Right ventricle myocardium inferior (tissue), 1 donor: ENCODE results near the gene FSTL4. TPM values are rescaled to one million over a fixed set of nuclear protein-coding genes. Genes with fewer than 3 reads are reported as not detected.

Experiments used
- ATAC-seq: fragments of 200-7000 bp; cut with Tn5 transposase; one replicate; pipeline ENCODE4 v1.9.1; 2020; ENCODE audit warnings: mild to moderate bottlenecking, moderate library complexity
- DNase-seq: peaks from one replicate; pipeline ENCODE4 v3.0.0; 2021; ENCODE audit errors: missing footprints
- intact Hi-C: fragments of 100-400 bp; cut with DNase I; formaldehyde crosslinking; loops from one replicate; pipeline ENCODE4 v1.11.0; 2022
- total RNA-seq: library from RNA; stranded (reverse); fragmentation: NEBNext Ultra II Directional; extraction: Animal tissue kit (Norgen Biotek cat#: 25700); gene quantifications from one replicate; pipeline ENCODE4 v1.2.1, GENCODE V29; 2021
- donor health status: DM: no; HTN: yes; CAD: no; lungs with severe emphysema.

FSTL4 gene
- total RNA-seq, 1 donor from 2014 or later: not detected

DNA sequence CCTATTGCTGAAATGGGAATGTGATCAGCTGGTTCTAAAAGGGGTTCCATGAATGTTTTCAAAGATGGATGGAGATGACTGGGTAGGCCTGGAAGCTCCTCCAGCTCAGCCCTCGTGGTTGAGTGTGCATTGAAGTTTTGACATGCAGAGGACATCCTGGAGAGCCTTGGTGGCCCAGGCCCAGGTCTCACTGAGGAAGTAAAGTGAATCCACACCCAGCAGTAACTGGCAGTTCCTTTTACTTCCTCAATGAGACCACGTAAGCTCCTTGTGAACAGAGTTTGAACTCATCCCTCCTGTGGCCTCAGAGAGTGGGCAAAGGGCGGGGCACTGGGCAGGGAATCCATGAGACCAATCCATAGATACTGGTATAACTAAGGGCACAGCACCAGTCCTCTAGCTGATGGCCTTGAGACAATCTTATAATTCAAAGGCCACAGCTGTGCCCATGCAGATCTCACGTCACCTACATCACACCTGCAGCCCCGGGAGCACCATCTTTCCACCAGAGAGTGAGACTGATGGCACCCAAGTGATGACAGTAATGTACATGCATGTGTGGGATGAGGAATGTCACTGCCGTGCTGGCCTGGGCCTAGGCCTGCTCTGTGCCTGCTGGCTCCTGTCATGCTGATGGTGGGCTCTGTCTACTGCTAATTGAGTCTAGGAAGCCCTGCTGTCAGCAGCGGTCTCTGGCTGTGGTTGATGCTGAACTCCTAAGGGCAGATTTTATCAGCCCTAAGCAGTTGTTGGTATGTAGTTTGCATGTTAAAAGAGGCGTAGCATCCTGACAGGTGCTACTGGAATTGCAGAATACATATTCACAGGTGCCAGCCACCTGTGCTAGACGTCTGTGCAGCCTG is 257.8 kb downstream of the FSTL4 start:
- intact Hi-C loops: no loop called here
- ATAC-seq (no peak), DNase-seq (no peak)

DNA sequence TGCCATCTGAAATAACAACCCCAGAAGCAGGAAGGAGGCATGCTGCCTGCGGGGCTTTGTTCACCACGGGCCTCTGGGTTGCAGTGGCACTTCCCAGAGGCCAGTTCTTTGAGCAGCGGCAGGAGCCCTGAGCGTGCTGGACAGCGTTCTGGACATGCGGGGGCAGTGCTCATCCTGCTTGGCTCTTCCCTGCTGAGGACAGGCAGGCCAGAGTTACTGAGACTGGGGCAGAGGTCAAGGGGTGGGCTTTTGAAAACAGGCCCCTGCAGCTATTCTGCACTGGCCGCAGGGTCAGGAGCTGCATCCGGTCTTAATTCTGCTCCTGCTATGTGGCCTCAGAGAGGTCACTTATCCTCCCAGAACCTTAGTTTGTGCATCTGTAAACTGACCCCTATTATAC is 258.6 kb downstream of the FSTL4 start:
- no peak for DNase-seq
- intact Hi-C loops: no loop called here
- no peak for ATAC-seq

- ATAC-seq (no peak), DNase-seq (no peak)
- intact Hi-C loops: no loop called here
These were observed 263.9 kb downstream of the FSTL4 start for GRCh38 chr5:133348406-133348805.

DNA sequence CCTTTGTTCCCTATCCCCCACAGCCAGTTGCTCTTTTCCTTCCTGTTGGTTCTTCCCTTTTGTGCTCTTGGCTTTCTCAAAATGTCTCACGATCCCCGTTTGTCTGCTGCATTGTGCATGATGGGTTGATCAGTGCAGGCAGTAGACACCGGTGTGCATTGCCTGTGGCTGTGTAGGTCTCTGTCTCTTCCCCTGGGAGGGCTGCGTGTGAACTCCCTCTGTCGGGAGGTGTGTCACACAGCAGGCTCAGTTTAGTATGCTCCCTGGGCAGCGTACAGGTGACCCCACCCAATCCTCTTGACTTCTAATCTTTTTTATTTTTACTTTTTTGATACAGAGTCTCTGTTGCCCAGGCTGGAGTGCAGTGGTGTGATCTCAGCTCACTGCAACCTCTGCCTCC is 265.3 kb downstream of the FSTL4 start:
- no peak for DNase-seq
- no peak for ATAC-seq
- intact Hi-C loops: no loop called here

DNA sequence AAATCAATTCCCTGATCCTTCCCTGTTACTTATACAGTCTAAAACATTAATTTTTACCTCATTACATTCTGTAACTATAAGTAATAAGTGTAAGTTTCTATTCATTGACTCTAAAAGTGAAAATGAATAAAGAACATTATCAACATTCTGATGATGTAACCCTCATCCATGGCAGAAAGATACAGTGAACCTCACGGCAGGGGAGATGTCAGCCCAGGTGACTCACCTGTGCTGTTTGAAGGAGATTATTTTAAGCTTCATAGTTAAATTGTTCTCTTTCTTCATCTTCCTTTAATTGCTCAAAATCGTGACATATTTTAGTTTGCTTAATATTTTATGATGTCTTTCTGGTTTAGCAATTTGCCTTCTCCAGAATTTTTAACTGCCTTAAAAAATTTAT is 268.1 kb downstream of the FSTL4 start:
- DNase-seq (no peak), ATAC-seq (no peak)
- intact Hi-C loops: no loop called here

- intact Hi-C loops: no loop called here
- ATAC-seq: no peak
- no peak for DNase-seq
These were observed 269.1 kb downstream of the FSTL4 start for GRCh38 chr5:133343196-133343595.

- ATAC-seq: no peak
- no peak for DNase-seq
- intact Hi-C loops: no loop called here
These were observed 270.2 kb downstream of the FSTL4 start for GRCh38 chr5:133341915-133342710.

GRCh38 chr5:133341296-133341695 is 271.0 kb downstream of the FSTL4 start:
- DNase-seq (no peak), ATAC-seq (no peak)
- intact Hi-C loops: no loop called here

DNA sequence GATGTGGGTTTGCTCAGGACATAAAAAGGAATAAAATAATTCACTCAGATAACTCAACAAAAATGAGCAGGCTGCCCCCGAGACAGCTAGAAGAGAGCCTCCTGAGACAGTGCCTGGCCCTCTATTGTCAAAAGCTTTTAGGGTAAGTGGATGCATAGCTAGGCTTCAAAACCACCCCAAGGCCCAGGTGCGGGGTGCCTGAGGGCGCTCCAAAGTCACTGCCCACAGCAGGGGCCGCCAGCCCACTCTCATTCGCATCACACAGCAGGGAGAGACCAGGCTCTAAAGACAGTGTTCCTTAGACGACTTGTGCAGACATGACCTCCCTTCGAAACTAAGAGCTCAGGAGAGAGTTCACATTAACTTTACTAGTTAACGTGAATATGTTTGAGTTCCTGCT is 271.5 kb downstream of the FSTL4 start:
- ATAC-seq: no peak
- no peak for DNase-seq
- intact Hi-C loops: no loop called here

DNA sequence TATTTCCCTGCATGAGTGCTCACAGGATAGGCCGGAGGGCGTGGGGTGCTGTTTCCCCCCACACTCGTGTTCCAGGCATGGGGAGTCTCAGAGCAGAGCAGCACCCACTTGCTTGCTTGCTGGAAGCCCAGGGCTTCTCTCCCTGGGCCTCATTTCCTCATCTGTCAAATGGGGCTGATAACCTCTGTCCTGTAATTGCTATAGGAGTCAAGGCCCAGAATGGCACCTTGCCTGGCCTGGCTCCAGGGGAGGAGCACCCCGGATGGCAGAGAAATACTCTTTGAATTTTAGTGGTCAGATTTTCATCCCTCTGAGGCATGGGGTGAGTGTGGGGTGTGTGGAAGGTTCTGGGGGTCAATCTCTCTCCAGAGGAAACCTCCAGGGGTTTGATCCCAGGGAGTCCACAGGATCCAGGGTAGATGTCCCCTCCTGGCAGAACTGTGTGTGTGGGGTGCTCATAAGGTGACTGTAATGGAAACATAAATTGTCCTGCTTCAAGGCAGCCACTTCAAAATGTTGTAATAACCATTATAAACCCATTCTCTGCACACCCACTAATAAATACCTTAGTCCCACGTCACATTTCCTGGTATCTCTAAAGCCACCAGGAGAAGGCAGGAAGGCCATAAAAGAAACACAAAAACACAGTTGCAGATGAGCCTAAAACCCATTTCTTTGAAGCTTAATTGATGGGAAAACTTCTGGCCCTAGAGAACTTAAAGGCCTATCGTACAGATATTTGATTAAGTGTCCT is 272.2 kb downstream of the FSTL4 start:
- intact Hi-C loops: no loop called here
- no peak for DNase-seq
- ATAC-seq: no peak

DNA sequence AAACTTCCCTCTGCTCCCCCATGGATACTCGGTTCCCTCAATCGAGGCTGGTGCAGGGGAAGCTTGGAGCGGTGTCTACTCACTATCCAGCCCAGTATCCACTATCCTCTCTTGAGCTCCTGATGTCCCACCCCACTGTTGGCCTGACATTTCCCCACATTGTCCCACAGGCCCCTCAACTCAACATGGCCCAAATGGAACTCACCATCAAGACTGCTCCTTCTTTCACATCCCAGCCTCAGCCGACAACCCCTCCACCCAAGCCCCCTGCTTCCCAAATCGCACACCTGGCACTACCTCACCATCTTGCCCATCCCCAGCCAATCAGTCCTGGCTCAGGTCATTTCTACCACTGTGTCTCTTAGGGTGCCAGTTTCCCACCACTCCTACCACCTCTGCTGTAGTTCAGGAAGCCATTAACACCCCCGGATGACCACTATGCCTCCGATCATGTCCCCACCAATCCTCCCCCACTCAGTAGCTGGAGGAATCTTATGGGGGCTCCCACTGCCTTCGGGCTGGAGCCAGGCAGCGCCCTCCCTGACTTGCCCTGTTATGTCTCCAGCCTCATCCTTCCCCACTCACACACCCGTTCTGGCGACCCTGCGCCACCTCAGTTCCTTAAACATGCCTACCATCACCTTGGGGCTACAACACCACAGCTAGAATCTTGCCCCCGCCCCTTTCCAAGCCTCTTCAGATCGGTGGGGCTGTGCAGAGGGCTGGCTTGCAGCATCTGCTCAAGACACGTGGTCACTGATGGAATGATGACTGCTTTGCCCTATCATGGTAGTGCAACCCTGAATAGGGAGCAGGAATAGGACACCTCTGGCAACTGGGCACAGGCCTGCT is 273.6 kb downstream of the FSTL4 start:
- ATAC-seq (no peak), DNase-seq (no peak)
- intact Hi-C loops: no loop called here

DNA sequence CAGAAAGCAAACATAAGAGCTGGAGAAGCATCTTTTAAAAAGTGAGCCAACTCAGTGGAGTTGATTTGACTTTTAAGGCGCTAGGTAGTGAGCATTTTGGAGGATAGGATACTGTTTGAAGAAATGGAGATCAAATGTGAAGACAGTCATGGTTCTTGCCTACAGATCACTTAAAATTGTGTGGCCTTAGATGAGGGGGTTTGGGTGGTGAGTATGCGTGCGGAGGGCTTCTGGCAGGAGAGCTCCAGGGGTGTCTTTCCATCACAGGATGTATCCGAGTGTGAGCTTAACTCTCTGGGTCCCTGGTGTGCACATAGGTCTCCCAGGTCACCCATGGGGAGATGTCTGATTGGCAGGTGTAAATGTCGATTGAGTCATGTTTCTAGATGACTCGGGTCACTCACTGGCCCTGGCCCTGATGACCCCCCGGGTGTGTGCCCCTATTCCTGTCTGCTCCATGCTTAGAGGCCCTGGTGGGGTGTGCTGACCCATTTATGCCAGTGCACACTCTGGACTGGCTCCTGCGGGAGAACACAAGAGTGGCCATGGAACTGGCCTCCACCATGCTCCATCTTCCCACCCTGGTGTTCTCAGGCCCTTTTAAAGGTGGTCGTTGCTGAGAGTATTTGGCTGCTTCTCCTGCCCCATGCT is 274.4 kb downstream of the FSTL4 start:
- ATAC-seq (no peak), DNase-seq (no peak)
- intact Hi-C loops: no loop called here

- intact Hi-C loops: no loop called here
- ATAC-seq (no peak), DNase-seq (no peak)
These were observed 275.4 kb downstream of the FSTL4 start for GRCh38 chr5:133336969-133337410.

- ATAC-seq: no peak
- DNase-seq: no peak
- intact Hi-C loops: no loop called here
These were observed 276.0 kb downstream of the FSTL4 start for GRCh38 chr5:133336121-133336968.

- DNase-seq: no peak
- no peak for ATAC-seq
- intact Hi-C loops: no loop called here
These were observed 277.3 kb downstream of the FSTL4 start for GRCh38 chr5:133334796-133335639.
